Endodermal cell (in vitro differentiated cells): ENCODE results near the gene GALNT18. TPM values are rescaled to one million over a fixed set of nuclear protein-coding genes. Genes with fewer than 3 reads are reported as not detected.

Source experiments
- DNase-seq: peaks from one replicate; pipeline ENCODE4 v3.0.0-alpha.2; 2017
- H3K27ac ChIP-seq: 2 replicates; pipeline ENCODE4 v1.5.1; 2013; ENCODE audit warnings: mild to moderate bottlenecking, low read depth, low read length, moderate library complexity
- H3K27me3 ChIP-seq: 2 replicates; pipeline ENCODE4 v1.6.1; 2013; ENCODE audit warnings: mild to moderate bottlenecking, low read length, moderate library complexity; ENCODE audit not compliant: insufficient read depth, control insufficient read depth, poor library complexity, severe bottlenecking
- H3K36me3 ChIP-seq: 2 replicates; pipeline ENCODE4 v1.7.0; 2013; ENCODE audit warnings: mild to moderate bottlenecking, low read length, moderate library complexity; ENCODE audit not compliant: control insufficient read depth, insufficient read depth
- H3K4me1 ChIP-seq: one replicate; pipeline ENCODE4 v1.7.0; 2013; ENCODE audit warnings: low read length; ENCODE audit not compliant: control insufficient read depth, insufficient read depth
- H3K4me3 ChIP-seq: 2 replicates; pipeline ENCODE4 v1.5.1; 2013; ENCODE audit warnings: mild to moderate bottlenecking, low read length, moderate library complexity
- H3K9ac ChIP-seq: 2 replicates; pipeline ENCODE4 v1.6.1; 2013; ENCODE audit warnings: mild to moderate bottlenecking, low read length, moderate library complexity; ENCODE audit not compliant: poor library complexity, severe bottlenecking; ENCODE audit errors: extremely low read depth
- H3K9me3 ChIP-seq: 2 replicates; pipeline ENCODE4 v1.6.1; 2013; ENCODE audit warnings: mild to moderate bottlenecking, low read length, moderate library complexity; ENCODE audit not compliant: control insufficient read depth
- H3K27ac Mint-ChIP-seq: 2 replicates; pipeline ENCODE4 v1.8.0; 2020; ENCODE audit warnings: mixed read lengths
- H3K27me3 Mint-ChIP-seq: 2 replicates; pipeline ENCODE4 v1.8.0; 2021; ENCODE audit warnings: mild to moderate bottlenecking, mixed read lengths; ENCODE audit not compliant: insufficient read depth
- H3K36me3 Mint-ChIP-seq: 2 replicates; pipeline ENCODE4 v1.8.0; 2020; ENCODE audit warnings: low read depth, mixed read lengths
- H3K4me1 Mint-ChIP-seq: 2 replicates; pipeline ENCODE4 v1.8.0; 2020; ENCODE audit warnings: mixed read lengths
- H3K4me3 Mint-ChIP-seq: 2 replicates; pipeline ENCODE4 v1.8.0; 2020; ENCODE audit warnings: mild to moderate bottlenecking, moderate library complexity, mixed read lengths
- H3K9me3 Mint-ChIP-seq: 2 replicates; pipeline ENCODE4 v1.8.0; 2020; ENCODE audit warnings: mild to moderate bottlenecking, mixed read lengths
- CTCF ChIP-seq: fragments of 200-600 bp; sonication (generic); conservative IDR thresholded peaks from 2 replicates; pipeline ENCODE4 v1.5.0; 2021; ENCODE audit warnings: antibody characterized with exemption, mild to moderate bottlenecking
- WGBS, 2 experiments: methylation state at CpG; one replicate each; pipeline versions ENCODE4 v1.1.5 to v1.1.7; 2013; ENCODE audit warnings: missing lambda C conversion rate in 2 of 2, mixed read lengths in 1 of 2; ENCODE audit not compliant: insufficient coverage in 1 of 2, insufficient read length in 1 of 2; 5-methylcytosine and 5-hydroxymethylcytosine counted together
- total RNA-seq, 2 donors: library from RNA; stranded (reverse); fragmentation: NEBNext Ultra II Directional in 1 of 2; extraction: Animal tissue kit (Norgen Biotek cat#: 25700) in 1 of 2; gene quantifications; 2 replicates in 1 of 2; 3 replicates in 1 of 2; pipeline ENCODE4 v1.2.1, GENCODE V29; 2021

The GALNT18 gene
- total RNA-seq, 2 donors from 2014 or later: 5.1 to 9.9 TPM

- Mint-ChIP-seq H3K4me1 (peaks cover 5% of the 10 kb centered on the region), H3K36me3 (no peaks in the 10 kb centered on the region), H3K27ac (no peak overlapping the region), H3K27me3 (peaks cover 31% of the 10 kb centered on the region), H3K4me3 (no peak overlapping the region), H3K9me3 (no peaks in the 10 kb centered on the region)
- no peaks in the 10 kb centered on the region for H3K4me1 ChIP-seq
- DNase-seq: no peak
- WGBS, 2 experiments: 60 to 73% methylated on average over 1 to 3 of the region's 3 CpGs
- no peak overlapping the region for H3K9ac ChIP-seq
- no peak overlapping the region for H3K27ac ChIP-seq
- peaks cover 22% of the 10 kb centered on the region for H3K27me3 ChIP-seq
- H3K4me3 ChIP-seq: no peak overlapping the region
- no peaks in the 10 kb centered on the region for H3K9me3 ChIP-seq
- TF ChIP-seq CTCF: no peak
- H3K36me3 ChIP-seq: no peaks in the 10 kb centered on the region
Measured at GRCh38 chr11:11486423-11486822, 135.4 kb downstream of the GALNT18 start.

GRCh38 chr11:11486002-11486401 lies 135.8 kb downstream of the GALNT18 start:
- no peak for DNase-seq
- Histone ChIP-seq H3K9ac (no peak overlapping the region), H3K27ac (no peak overlapping the region), H3K4me1 (no peaks in the 10 kb centered on the region), H3K27me3 (peaks cover 22% of the 10 kb centered on the region), H3K4me3 (no peak overlapping the region), H3K9me3 (no peaks in the 10 kb centered on the region), H3K36me3 (no peaks in the 10 kb centered on the region)
- peaks cover 31% of the 10 kb centered on the region for H3K27me3 Mint-ChIP-seq
- TF ChIP-seq CTCF: no peak
- H3K4me3 Mint-ChIP-seq: no peak overlapping the region
- WGBS, 2 experiments: 92 to 100% methylated on average over 1 to 3 of the region's 3 CpGs
- H3K36me3 Mint-ChIP-seq: no peaks in the 10 kb centered on the region
- no peaks in the 10 kb centered on the region for H3K9me3 Mint-ChIP-seq
- no peak overlapping the region for H3K27ac Mint-ChIP-seq
- peaks cover 10% of the 10 kb centered on the region for H3K4me1 Mint-ChIP-seq

DNA sequence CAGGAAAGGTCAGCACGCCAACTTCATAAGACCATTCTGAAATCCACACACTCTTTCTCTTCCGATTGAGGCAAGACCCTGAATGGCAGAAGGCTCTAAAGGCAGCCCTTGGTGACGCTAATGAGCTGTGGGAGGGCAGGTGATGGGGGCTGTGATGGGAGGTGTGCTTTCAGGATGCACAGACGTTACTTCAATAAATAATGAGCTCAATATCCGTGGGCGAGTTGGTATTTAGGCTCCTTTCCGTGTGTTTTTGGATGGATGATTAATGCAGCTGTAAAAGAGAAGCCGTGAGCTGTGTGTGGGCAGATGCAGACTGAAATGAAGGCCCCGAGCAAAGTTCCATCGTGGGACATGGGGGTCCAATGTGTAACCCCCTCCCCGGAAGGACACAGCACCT lies 138.2 kb downstream of the GALNT18 start:
- H3K27ac ChIP-seq: no peak overlapping the region
- no peaks in the 10 kb centered on the region for H3K36me3 Mint-ChIP-seq
- H3K36me3 ChIP-seq: no peaks in the 10 kb centered on the region
- 89% methylated on average over 10 to 11 of the region's 11 CpGs for WGBS, 2 experiments
- H3K27ac Mint-ChIP-seq: no peak overlapping the region
- no peak overlapping the region for H3K4me3 ChIP-seq
- no peak for DNase-seq
- no peaks in the 10 kb centered on the region for H3K9me3 ChIP-seq
- no peaks in the 10 kb centered on the region for H3K9me3 Mint-ChIP-seq
- H3K9ac ChIP-seq: no peak overlapping the region
- peaks cover 46% of the 10 kb centered on the region for H3K27me3 Mint-ChIP-seq
- peaks cover 11% of the 10 kb centered on the region for H3K4me1 Mint-ChIP-seq
- H3K4me3 Mint-ChIP-seq: no peak overlapping the region
- no peaks in the 10 kb centered on the region for H3K4me1 ChIP-seq
- no peak for TF ChIP-seq CTCF
- H3K27me3 ChIP-seq: peaks cover 46% of the 10 kb centered on the region
